HG02938 (cell line): ENCODE measurements around the gene EZR.

Source experiments
- ATAC-seq: cut with Tn5 transposase; IDR thresholded peaks from one replicate; pipeline ENCODE4 v1.9.1; 2021; ENCODE audit warnings: mild to moderate bottlenecking, moderate library complexity; ENCODE audit not compliant: unreplicated experiment

Gene EZR

GRCh38 chr6:158764183-158764849 is 54.9 kb downstream of the EZR start:
- ATAC-seq = no peak

GRCh38 chr6:158763434-158764182 is 55.6 kb downstream of the EZR start:
- no peak for ATAC-seq

GRCh38 chr6:158762787-158763433 is 56.3 kb downstream of the EZR start:
- no peak for ATAC-seq

GRCh38 chr6:158761746-158762145 is 57.4 kb downstream of the EZR start:
- no peak for ATAC-seq

GRCh38 chr6:158760618-158761250 is 58.4 kb downstream of the EZR start:
- no peak for ATAC-seq

- no peak for ATAC-seq
These were observed 59.1 kb downstream of the EZR start for GRCh38 chr6:158759966-158760617.

GRCh38 chr6:158758941-158759479 is 60.2 kb downstream of the EZR start:
- ATAC-seq = no peak

- no peak for ATAC-seq
These were observed 60.7 kb downstream of the EZR start for GRCh38 chr6:158758451-158758860.

- no peak for ATAC-seq
These were observed 61.4 kb downstream of the EZR start for GRCh38 chr6:158757753-158758090.

- ATAC-seq = no peak
These were observed 62.0 kb downstream of the EZR start for GRCh38 chr6:158756977-158757752.

GRCh38 chr6:158756126-158756525 is 63.0 kb downstream of the EZR start:
- ATAC-seq = no peak

GRCh38 chr6:158755636-158756035 is 63.5 kb downstream of the EZR start:
- ATAC-seq = no peak

- no peak for ATAC-seq
These were observed 64.4 kb downstream of the EZR start for GRCh38 chr6:158754738-158755137.

GRCh38 chr6:158753811-158754210 is 65.4 kb downstream of the EZR start:
- no peak for ATAC-seq

- no peak for ATAC-seq
These were observed 66.6 kb downstream of the EZR start for GRCh38 chr6:158752613-158753012.

GRCh38 chr6:158751921-158752320 is 67.2 kb downstream of the EZR start:
- no peak for ATAC-seq

GRCh38 chr6:158751224-158751623 is 67.9 kb downstream of the EZR start:
- no peak for ATAC-seq

GRCh38 chr6:158744986-158745430 is 74.2 kb downstream of the EZR start:
- no peak for ATAC-seq

- no peak for ATAC-seq
These were observed 76.0 kb downstream of the EZR start for GRCh38 chr6:158743033-158743651.

- ATAC-seq = no peak
These were observed 79.5 kb downstream of the EZR start for GRCh38 chr6:158739673-158740072.
